ENCODE data around the gene DENR. TPM values are rescaled to one million over a fixed set of nuclear protein-coding genes. Genes with fewer than 3 reads are reported as not detected.

The DENR gene
- total RNA-seq, 1 donor from 2014 or later, result 79.7 TPM

DNA sequence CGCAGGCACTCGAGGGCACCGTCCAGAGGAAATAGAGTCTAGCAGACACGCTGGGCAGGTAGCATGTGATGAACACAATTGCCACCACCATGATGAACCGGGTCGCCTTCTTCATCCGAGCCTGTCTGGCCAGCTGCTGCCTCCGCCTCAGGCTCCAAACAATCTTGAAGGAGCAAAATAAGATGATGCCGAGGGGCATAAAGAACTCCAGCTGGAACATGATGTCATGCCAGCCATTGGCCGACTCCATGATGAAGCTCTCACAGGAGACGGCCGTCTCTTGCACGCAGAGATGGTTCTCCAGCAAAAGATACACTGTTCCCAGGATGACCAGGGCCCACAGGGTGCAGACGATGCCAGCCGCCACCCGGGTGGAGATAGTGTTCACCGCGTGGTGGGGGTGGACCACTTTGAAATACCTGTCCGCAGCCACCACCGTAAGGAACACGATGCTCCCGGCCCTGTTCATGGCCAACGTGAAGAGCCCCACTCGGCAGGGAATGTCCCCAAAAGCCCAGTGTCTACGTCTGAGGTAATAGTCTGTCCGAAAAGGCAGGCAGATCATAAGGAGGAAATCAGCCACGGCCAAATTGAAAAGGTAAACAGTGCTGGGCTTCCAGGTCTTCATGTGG is 22.9 kb upstream of the DENR start:
- Mint-ChIP-seq H3K9me3 (ENCODE audit: unreplicated experiment) (no peaks in the 10 kb centered on the region), H3K4me1 (ENCODE audit: unreplicated experiment) (peaks cover 45% of the 10 kb centered on the region), H3K27ac (ENCODE audit: unreplicated experiment) (no peak overlapping the region), H3K4me3 (ENCODE audit: unreplicated experiment) (no peak overlapping the region), H3K36me3 (ENCODE audit: low read depth, unreplicated experiment) (no peaks in the 10 kb centered on the region), H3K27me3 (ENCODE audit: unreplicated experiment) (peaks cover 3% of the 10 kb centered on the region)
- no peak for DNase-seq (ENCODE audit: low spot score)
- TF ChIP-seq, protein P1, sequence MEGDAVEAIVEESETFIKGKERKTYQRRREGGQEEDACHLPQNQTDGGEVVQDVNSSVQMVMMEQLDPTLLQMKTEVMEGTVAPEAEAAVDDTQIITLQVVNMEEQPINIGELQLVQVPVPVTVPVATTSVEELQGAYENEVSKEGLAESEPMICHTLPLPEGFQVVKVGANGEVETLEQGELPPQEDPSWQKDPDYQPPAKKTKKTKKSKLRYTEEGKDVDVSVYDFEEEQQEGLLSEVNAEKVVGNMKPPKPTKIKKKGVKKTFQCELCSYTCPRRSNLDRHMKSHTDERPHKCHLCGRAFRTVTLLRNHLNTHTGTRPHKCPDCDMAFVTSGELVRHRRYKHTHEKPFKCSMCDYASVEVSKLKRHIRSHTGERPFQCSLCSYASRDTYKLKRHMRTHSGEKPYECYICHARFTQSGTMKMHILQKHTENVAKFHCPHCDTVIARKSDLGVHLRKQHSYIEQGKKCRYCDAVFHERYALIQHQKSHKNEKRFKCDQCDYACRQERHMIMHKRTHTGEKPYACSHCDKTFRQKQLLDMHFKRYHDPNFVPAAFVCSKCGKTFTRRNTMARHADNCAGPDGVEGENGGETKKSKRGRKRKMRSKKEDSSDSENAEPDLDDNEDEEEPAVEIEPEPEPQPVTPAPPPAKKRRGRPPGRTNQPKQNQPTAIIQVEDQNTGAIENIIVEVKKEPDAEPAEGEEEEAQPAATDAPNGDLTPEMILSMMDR (IDR thresholded peaks at IDR 0.05; ENCODE audit: unreplicated experiment), result no peak

DNA sequence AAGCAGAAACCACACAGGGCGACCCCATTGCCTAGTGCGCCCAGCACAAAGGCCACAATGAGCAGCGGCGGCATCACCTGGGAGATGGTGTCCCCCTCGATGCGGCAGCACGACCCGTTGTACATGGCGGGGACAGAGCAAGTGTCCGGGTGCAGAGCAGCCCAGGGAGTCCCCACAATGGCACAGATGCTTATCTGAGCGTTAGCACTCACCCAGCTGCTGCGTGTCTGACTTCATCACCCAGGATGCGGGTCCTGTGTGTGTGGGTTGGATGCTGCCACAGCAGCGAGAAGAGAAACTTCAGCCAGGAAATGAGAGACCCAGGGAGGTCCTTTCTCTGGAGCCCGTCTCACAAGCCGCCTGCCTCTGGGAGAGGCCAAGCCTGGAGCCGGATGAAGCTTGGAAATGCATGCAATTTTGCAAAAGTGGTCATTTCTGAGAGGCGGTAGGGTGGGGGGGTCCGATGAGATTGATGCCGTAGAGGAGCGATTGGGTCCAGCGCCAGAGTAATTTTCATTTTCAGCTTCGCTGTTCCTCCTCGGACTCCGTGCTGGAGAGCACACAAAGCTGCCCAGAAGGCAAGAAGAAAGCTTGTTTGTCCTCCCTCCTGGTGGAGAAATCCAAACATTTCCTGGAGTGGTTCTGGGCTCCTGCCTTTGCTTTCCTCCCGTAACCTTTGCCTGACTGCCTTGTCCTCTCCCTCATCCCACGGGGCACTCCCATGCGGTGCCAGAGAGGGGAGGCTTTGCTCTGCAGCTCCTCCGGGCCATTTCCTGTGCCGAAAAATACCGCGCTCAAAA is 22.2 kb upstream of the DENR start, which contains the start of gene HCAR1:
Gene HCAR1, minus strand, starts transcription at position 630 of the 800 bp plus-strand sequence. Its CDS starts 505 bp downstream, at position 125.
- peaks cover 45% of the 10 kb centered on the region for H3K4me1 Mint-ChIP-seq (ENCODE audit: unreplicated experiment)
- no peak within 1 kb of the TSS for H3K4me3 Mint-ChIP-seq (ENCODE audit: unreplicated experiment)
- no peaks in the 10 kb centered on the region for H3K36me3 Mint-ChIP-seq (ENCODE audit: low read depth, unreplicated experiment)
- H3K9me3 Mint-ChIP-seq (ENCODE audit: unreplicated experiment), result no peaks in the 10 kb centered on the region
- TF ChIP-seq, protein P1 (IDR thresholded peaks at IDR 0.05; ENCODE audit: unreplicated experiment), result no peak
- no peak within 1 kb of the TSS for H3K27ac Mint-ChIP-seq (ENCODE audit: unreplicated experiment)
- H3K27me3 Mint-ChIP-seq (ENCODE audit: unreplicated experiment), result peaks cover 3% of the 10 kb centered on the region
- DNase-seq (ENCODE audit: low spot score), result no peak

DNA sequence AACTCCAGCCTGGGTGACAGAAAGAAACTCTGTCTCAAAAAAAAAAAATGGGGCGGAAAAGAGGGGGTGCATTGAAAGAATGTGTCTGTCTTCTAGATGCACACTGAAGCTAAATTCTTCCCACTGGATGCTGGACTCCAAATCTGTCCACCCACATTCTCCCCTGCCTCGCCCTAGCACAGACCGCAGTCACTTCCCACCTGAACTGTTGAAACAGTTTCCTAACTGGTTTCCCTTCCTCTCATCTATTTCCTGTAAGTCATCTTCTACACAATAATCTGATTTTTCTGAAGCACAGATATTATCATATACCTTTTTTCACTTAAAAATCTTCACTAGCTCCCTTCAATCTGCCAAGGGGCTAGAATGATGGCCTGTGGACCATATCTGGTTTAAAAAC is 20.5 kb upstream of the DENR start:
- Mint-ChIP-seq H3K4me3 (ENCODE audit: unreplicated experiment) (no peak overlapping the region), H3K27me3 (ENCODE audit: unreplicated experiment) (no peaks in the 10 kb centered on the region), H3K27ac (ENCODE audit: unreplicated experiment) (no peak overlapping the region), H3K9me3 (ENCODE audit: unreplicated experiment) (no peaks in the 10 kb centered on the region), H3K4me1 (ENCODE audit: unreplicated experiment) (peaks cover 36% of the 10 kb centered on the region), H3K36me3 (ENCODE audit: low read depth, unreplicated experiment) (no peaks in the 10 kb centered on the region)
- TF ChIP-seq, protein P1 (IDR thresholded peaks at IDR 0.05; ENCODE audit: unreplicated experiment), result no peak
- no peak for DNase-seq (ENCODE audit: low spot score)

DNA sequence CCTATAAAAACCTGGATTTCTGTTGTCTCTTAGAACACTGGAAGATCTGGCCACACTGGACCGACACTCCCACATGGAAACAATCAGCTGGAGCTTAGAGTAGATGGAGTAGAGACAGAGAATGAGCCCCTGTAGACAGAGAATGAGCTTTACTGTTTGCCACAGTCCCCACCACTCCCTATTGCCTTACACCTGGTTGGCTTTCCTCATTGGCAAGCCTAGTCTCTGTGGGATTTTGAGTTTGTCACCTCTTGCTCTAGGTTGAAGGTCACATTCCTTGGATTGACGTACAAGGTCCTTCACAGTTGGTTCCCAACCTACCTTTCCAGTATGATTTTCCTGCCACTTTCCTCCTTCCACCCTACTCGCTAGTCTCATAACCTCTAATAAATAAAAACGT is 20.0 kb upstream of the DENR start:
- H3K36me3 Mint-ChIP-seq (ENCODE audit: low read depth, unreplicated experiment), result no peaks in the 10 kb centered on the region
- peaks cover 36% of the 10 kb centered on the region for H3K4me1 Mint-ChIP-seq (ENCODE audit: unreplicated experiment)
- no peak for DNase-seq (ENCODE audit: low spot score)
- no peaks in the 10 kb centered on the region for H3K27me3 Mint-ChIP-seq (ENCODE audit: unreplicated experiment)
- TF ChIP-seq, protein P1 (IDR thresholded peaks at IDR 0.05; ENCODE audit: unreplicated experiment), result no peak
- H3K4me3 Mint-ChIP-seq (ENCODE audit: unreplicated experiment), result no peak overlapping the region
- H3K27ac Mint-ChIP-seq (ENCODE audit: unreplicated experiment), result no peak overlapping the region
- no peaks in the 10 kb centered on the region for H3K9me3 Mint-ChIP-seq (ENCODE audit: unreplicated experiment)

DNA sequence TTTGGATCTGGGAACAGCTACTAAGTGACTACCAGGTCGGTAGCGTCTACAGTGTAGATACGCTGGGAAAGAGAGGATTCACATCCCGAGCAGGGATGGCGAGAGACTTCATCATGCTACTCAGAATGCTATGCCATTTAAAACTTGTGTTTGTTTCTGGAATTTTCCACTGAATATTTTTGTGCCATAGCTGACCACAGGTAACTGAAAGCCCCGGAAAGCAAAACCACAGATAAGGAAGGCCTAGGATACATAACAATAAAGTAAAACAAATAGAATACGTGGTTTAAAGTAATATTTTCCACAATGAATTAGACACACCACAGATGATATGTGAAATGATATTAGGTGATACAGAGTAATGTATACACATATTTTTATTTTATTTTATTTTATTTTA is 14.1 kb upstream of the DENR start:
- Mint-ChIP-seq H3K27ac (ENCODE audit: unreplicated experiment) (no peak overlapping the region), H3K27me3 (ENCODE audit: unreplicated experiment) (no peaks in the 10 kb centered on the region), H3K4me1 (ENCODE audit: unreplicated experiment) (peaks cover 3% of the 10 kb centered on the region)

More for the DNA sequence above, 14.1 kb upstream of the DENR start:
- TF ChIP-seq, protein P1 (IDR thresholded peaks at IDR 0.05; ENCODE audit: unreplicated experiment), result no peak
- Mint-ChIP-seq H3K9me3 (ENCODE audit: unreplicated experiment) (no peaks in the 10 kb centered on the region), H3K4me3 (ENCODE audit: unreplicated experiment) (no peak overlapping the region), H3K36me3 (ENCODE audit: low read depth, unreplicated experiment) (peaks cover 3% of the 10 kb centered on the region)
- DNase-seq (ENCODE audit: low spot score), result no peak

Data from endothelial cell (in vitro differentiated cells).